Melanocyte of skin (primary cell): ENCODE data around the gene GPATCH8. TPM values are rescaled to one million over a fixed set of nuclear protein-coding genes. Genes with fewer than 3 reads are reported as not detected.

ENCODE experiments used
- small RNA-seq, 2 donors: library from RNA; depleted of rRNA; stranded (forward); fragments of <200 nt; gene quantifications; one replicate each; pipeline ENCODE3, GENCODE V24; 2012
- total RNA-seq, 2 donors: library from RNA; depleted of rRNA; stranded (reverse); fragments of >200 nt; gene quantifications; 2 replicates each; pipeline ENCODE4 v1.2.3, GENCODE V29; 2012

The GPATCH8 gene
- 10 to 100 TPM; 22.0 to 24.0 TPM for total RNA-seq

GRCh38 chr17:44503147-44504029, at the start of gene GPATCH8:
GPATCH8 (minus strand) TSS chr17:44503406; CDS start chr17:44503370, 36 bp downstream.

GRCh38 chr17:44389281-44389680, 113.9 kb downstream of the GPATCH8 start, which contains the start of gene ITGA2B:
ITGA2B (minus strand) TSS chr17:44389649; CDS start chr17:44389473, 176 bp downstream.

GRCh38 chr17:44363613-44364159, 139.5 kb downstream of the GPATCH8 start, which contains the start of gene FAM171A2:
FAM171A2 (minus strand) TSS chr17:44363853; CDS start chr17:44363714, 139 bp downstream.

Small RNA genes within 50 kb of the gene (small RNA-seq; reads per million reads assigned to genes)
- gene RN7SL258P, result 0 reads per million in 2 donors

Other genes with a start within 250 kb of the GPATCH8 start
- gene SLC4A1, start 235.3 kb downstream of the GPATCH8 start, total RNA-seq, result not detected
- under 1 TPM; 0.33 to 0.34 TPM for gene RUNDC3A, start 194.8 kb downstream of the GPATCH8 start, total RNA-seq
- gene SLC25A39, start 178.6 kb downstream of the GPATCH8 start, total RNA-seq, result 10 to 100 TPM; 82.9 to 94.2 TPM
- 100 to 1,000 TPM; 350 to 378 TPM for gene GRN, start 158.1 kb downstream of the GPATCH8 start, total RNA-seq
- 1 to 10 TPM; 2.1 to 2.7 TPM for gene FAM171A2, start 139.6 kb downstream of the GPATCH8 start, total RNA-seq
- gene ITGA2B, start 113.8 kb downstream of the GPATCH8 start, total RNA-seq, result under 1 TPM; 0.33 to 0.34 TPM
- gene FZD2, start 54.1 kb upstream of the GPATCH8 start, total RNA-seq, result 1 to 10 TPM; 2.8 to 3.3 TPM
- gene MEIOC, start 153.1 kb upstream of the GPATCH8 start, total RNA-seq, result under 1 TPM; 0.33 to 0.34 TPM
- 10 to 100 TPM; 51.6 to 78.3 TPM for gene CCDC43, start 186.4 kb upstream of the GPATCH8 start, total RNA-seq
- gene DBF4B, start 205.3 kb upstream of the GPATCH8 start, total RNA-seq, result 10 to 100 TPM in 1 of 2 donors, 1 to 10 TPM in 1; 8.9 to 17.0 TPM